BJ (cell line): ENCODE data around the gene SPPL2C. TPM values are rescaled to one million over a fixed set of nuclear protein-coding genes. Genes with fewer than 3 reads are reported as not detected.

Experiments
- CTCF ChIA-PET: fragments of 350-600 bp; formaldehyde crosslinking; extraction: SDS; loops from one replicate; lab custom pipeline; 2021; ENCODE audit warnings: antibody characterized with exemption, inconsistent platforms; lab: Yijun Ruan, JAX
- POLR2A ChIA-PET: fragments of 300-600 bp; sonication (Branson Sonifier 250); formaldehyde crosslinking; extraction: SDS; loops from one replicate; lab custom pipeline; 2021; ENCODE audit warnings: antibody characterized with exemption; lab: Charles Lee
- DNase-seq: peaks from one replicate; pipeline ENCODE4 v3.0.0-alpha.2; 2011; ENCODE audit warnings: low read depth
- H3K27me3 ChIP-seq: 2 replicates; pipeline ENCODE4 v1.6.0; 2011; ENCODE audit warnings: low read length; ENCODE audit not compliant: control insufficient read depth, insufficient read depth
- H3K36me3 ChIP-seq: 2 replicates; pipeline ENCODE4 v1.5.1; 2011; ENCODE audit warnings: low read length; ENCODE audit not compliant: control insufficient read depth, insufficient read depth
- H3K4me3 ChIP-seq: 2 replicates; pipeline ENCODE4 v1.5.1; 2011; ENCODE audit warnings: low read depth, mild to moderate bottlenecking, control low read depth, low read length
- CTCF ChIP-seq: IDR thresholded peaks from 2 replicates; pipeline ENCODE4 v1.5.1; 2011; ENCODE audit warnings: low read depth, mild to moderate bottlenecking, control low read depth, inconsistent platforms, low read length, moderate library complexity; ENCODE audit not compliant: insufficient read depth
- polyA plus RNA-seq: library from polyadenylated mRNA; depleted of rRNA; stranded (reverse); fragments of >200 nt; gene quantifications from 2 replicates; pipeline ENCODE4 v1.2.3, GENCODE V29; 2011

SPPL2C gene
- polyA plus RNA-seq, 1 experiment, result not detected

GRCh38 chr17:45846646-45847045 lies 2.0 kb downstream of the SPPL2C start:
- ChIA-PET CTCF (no interaction called here), POLR2A (no interaction called here)
- Histone ChIP-seq H3K4me3 (no peak overlapping the region), H3K36me3 (no peaks in the 10 kb centered on the region), H3K27me3 (peaks cover 4% of the 10 kb centered on the region; the same call in 1 of the 2 replicates)
- no peak for DNase-seq
- TF ChIP-seq CTCF, result no peak

GRCh38 chr17:45847101-45847500 lies 2.4 kb downstream of the SPPL2C start:
- H3K27me3 ChIP-seq, result peaks cover 7% of the 10 kb centered on the region

GRCh38 chr17:45847747-45848146 lies 3.1 kb downstream of the SPPL2C start:
- no peak for DNase-seq
- H3K4me3 ChIP-seq, result no peak overlapping the region
- CTCF ChIA-PET, result no interaction called here
- POLR2A ChIA-PET, result no interaction called here
- H3K27me3 ChIP-seq, result peaks cover 7% of the 10 kb centered on the region
- no peaks in the 10 kb centered on the region for H3K36me3 ChIP-seq
- no peak for TF ChIP-seq CTCF

More at GRCh38 chr17:45847101-45847500, 2.4 kb downstream of the SPPL2C start:
- Histone ChIP-seq H3K36me3 (no peaks in the 10 kb centered on the region), H3K4me3 (no peak overlapping the region)
- ChIA-PET CTCF (no interaction called here), POLR2A (no interaction called here)
- DNase-seq, result no peak
- TF ChIP-seq CTCF, result no peak

GRCh38 chr17:45848405-45848804 lies 3.7 kb downstream of the SPPL2C start:
- no peak for DNase-seq
- no peak for TF ChIP-seq CTCF
- Histone ChIP-seq H3K4me3 (no peak overlapping the region), H3K27me3 (peaks cover 7% of the 10 kb centered on the region), H3K36me3 (no peaks in the 10 kb centered on the region)
- POLR2A ChIA-PET, result no interaction called here
- CTCF ChIA-PET, result interaction anchor here (1.2 to 1.4 kb wide), 2 partner anchors 12 to 17 kb away, joined by 3 to 6 read pairs; no protein-coding TSS in a partner anchor

GRCh38 chr17:45848868-45849535 lies 4.3 kb downstream of the SPPL2C start:
- CTCF ChIA-PET, result interaction anchor here (0.7 to 1.4 kb wide), 5 partner anchors 10 to 213 kb away, joined by 3 to 6 read pairs (median 4); no protein-coding TSS in a partner anchor
- no peak for DNase-seq
- no peak for TF ChIP-seq CTCF
- Histone ChIP-seq H3K4me3 (no peak overlapping the region), H3K27me3 (peaks cover 7% of the 10 kb centered on the region), H3K36me3 (no peaks in the 10 kb centered on the region)
- POLR2A ChIA-PET, result no interaction called here
